Pancreas (tissue), 10 donors: Measurements from ENCODE around the gene TRIP10. TPM values are rescaled to one million over a fixed set of nuclear protein-coding genes. Genes with fewer than 3 reads are reported as not detected.
A peak's percentile ranks its signal among the peaks of the same experiment; 100 is the strongest.
"Not testable (repeated sequence)": the region's sequence is repeated elsewhere in the genome, so short reads cannot be mapped to it uniquely, and the experiment has no call there.

Experiments
- ATAC-seq, 4 donors: fragments of 200-7000 bp; cut with Tn5 transposase; one replicate each; pipeline versions ENCODE4 v1.8.0 to v1.9.1; 2020; ENCODE audit warnings: mild to moderate bottlenecking in 4 of 4, moderate library complexity in 4 of 4
- DNase-seq, 6 donors: peaks; one replicate each; pipeline ENCODE4 v3.0.0-alpha.2; 2020
- FAIRE-seq: peaks from 2 replicates; lab custom pipeline; 2012; peaks lifted over from hg19 to GRCh38; lab: Jason Lieb, UNC
- H3K27ac ChIP-seq, 4 donors: fragments of 200-600 bp; sonication (generic); 1 replicate in 3 of 4; 2 replicates in 1 of 4; pipeline versions ENCODE4 v1.5.0 to v1.8.0; 2020
- H3K27me3 ChIP-seq, 4 donors: fragments of 200-600 bp; one replicate each; pipeline ENCODE4 v1.8.0; 2021
- H3K36me3 ChIP-seq, 3 donors: fragments of 200-600 bp; sonication (generic) in 1 of 3; one replicate each; pipeline versions ENCODE4 v1.5.0 to v1.8.0; 2020 to 2021
- H3K4me1 ChIP-seq, 3 donors: fragments of 200-600 bp; one replicate each; pipeline ENCODE4 v1.8.0; 2021
- H3K4me3 ChIP-seq, 4 donors: fragments of 200-600 bp; sonication (generic) in 2 of 4; one replicate each; pipeline versions ENCODE4 v1.5.0 to v1.8.0; 2020 to 2021
- H3K9me3 ChIP-seq, 4 donors: fragments of 200-600 bp; one replicate each; pipeline ENCODE4 v1.8.0; 2021
- WGBS, 2 donors: extraction: QIAGEN DNeasy Blood & Tissue Kit; methylation state at CpG; one replicate each; pipeline ENCODE4 v1.1.7; 2013; 5-methylcytosine and 5-hydroxymethylcytosine counted together
- intact Hi-C, 3 donors: fragments of 100-400 bp; cut with DNase I; formaldehyde crosslinking; loops; one replicate each; pipeline versions ENCODE4 v1.11.1 to v1.14.2; 2022
- polyA plus RNA-seq, 2 donors: library from polyadenylated mRNA; stranded (reverse); fragments of 200-250 nt; gene quantifications; one replicate each; pipeline ENCODE4 v1.2.3, GENCODE V29; 2013
- total RNA-seq, 6 donors: library from RNA; stranded (reverse); fragmentation: NEBNext Ultra II Directional in 4 of 6; extraction: Animal tissue kit (Norgen Biotek cat#: 25700) in 4 of 6; gene quantifications; one replicate each; pipeline versions ENCODE4 v1.2.1 to v1.2.4, GENCODE V29; 2021 to 2023
- TF ChIP-seq, protein P1 (sequence below), 4 donors: fragments of 200-600 bp; sonication (generic) in 3 of 4; IDR thresholded peaks; one replicate each; pipeline versions ENCODE4 v1.5.0 to v1.8.0; 2021; ENCODE audit warnings: antibody characterized with exemption in 4 of 4
- donor health status: healthy with polysubstance abuse.
- donor health status: DM: no; HTN: no; CAD: no; lungs with moderate emphysema.
- donor health status: DM: no; HTN: no; CAD: no.
- donor health status: control.
- donor health status: control.
- donor health status: Bipolar disorder and iron deficiency.
- donor health status: DM: yes; HTN: yes; CAD: no.
- donor health status: DM: no; HTN: no; CAD: no.
- donor health status: DM: no; HTN: no; CAD: no.
- donor health status: DM: yes; HTN: yes; CAD: no.

The TRIP10 gene
- total and polyA plus RNA-seq, 8 donors = 16.4 to 102 (median 24.8) TPM

DNA sequence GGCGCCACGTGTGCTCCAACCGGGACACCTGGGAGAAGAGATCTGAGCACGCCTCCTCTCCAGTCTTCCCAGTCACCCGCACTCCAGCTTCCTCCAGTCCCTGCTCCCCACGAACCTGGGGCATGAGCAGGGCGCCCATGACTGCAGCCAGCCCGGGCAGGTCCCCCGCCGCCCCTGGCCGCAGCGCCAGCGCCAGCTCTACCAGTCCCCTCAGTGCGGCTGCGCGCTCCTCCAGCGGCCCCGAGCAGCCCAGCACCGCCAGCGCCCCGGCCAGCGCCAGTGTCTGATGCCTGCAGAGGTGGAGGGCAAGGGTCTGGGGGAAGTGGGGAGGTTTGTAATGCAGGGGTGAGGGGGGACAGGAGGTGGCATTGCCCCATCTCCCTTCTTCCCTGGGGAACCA lies 14.7 kb downstream of the TRIP10 start:
- ATAC-seq = no peak
- 95 to 96% methylated on average over 22 of the region's 22 CpGs for WGBS, 2 donors
- H3K27ac ChIP-seq = no peak overlapping the region

DNA sequence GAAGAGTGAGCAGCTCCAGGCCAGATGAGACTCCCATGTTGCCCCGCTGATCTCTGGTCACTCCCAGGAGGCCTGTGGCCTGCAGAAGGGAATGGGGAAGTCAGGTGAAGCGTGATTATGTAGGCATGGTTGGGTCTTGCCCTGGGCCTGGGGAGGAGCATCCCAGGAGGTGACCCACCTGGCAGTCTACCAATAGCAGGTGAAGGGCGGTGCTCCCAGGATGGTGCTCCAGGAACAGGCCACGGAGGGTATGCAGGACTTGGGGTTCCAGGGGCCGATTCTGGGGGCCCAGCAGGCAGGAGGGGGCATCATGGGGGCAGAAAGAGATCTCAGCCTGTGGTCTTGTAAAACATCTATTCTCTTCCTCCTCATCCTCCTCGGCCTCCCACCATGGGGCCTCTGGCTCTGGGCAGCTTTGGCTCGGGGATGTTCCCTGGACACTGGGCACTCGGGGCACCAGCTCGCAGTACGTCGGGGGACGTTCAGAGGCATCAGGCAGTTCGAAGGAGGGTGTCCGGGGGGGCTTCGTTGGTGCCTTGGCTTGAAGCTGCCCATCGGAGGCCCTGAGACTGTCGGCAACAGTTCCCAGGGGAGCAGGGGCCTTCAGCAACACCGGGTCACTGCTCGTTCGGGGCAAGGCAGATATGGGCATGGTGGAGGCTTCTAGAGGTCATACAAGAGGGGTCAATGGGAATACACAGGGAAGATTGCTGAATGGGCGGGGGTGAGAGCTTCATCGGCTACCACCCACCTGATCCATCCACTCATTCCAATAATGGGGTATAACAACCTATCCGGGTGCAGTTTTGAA lies 15.4 kb downstream of the TRIP10 start:
- Histone ChIP-seq H3K36me3 (peaks cover 0 to 22% (median 10%) of the 10 kb centered on the region in 3 donors), H3K27ac (no peak overlapping the region), H3K9me3 (no peaks in the 10 kb centered on the region), H3K4me3 (no peak overlapping the region), H3K4me1 (no peaks in the 10 kb centered on the region), H3K27me3 (no peaks in the 10 kb centered on the region)
- 86 to 91% methylated on average over 23 of the region's 23 CpGs for WGBS, 2 donors
- FAIRE-seq = no peak
- TF ChIP-seq, protein P1, sequence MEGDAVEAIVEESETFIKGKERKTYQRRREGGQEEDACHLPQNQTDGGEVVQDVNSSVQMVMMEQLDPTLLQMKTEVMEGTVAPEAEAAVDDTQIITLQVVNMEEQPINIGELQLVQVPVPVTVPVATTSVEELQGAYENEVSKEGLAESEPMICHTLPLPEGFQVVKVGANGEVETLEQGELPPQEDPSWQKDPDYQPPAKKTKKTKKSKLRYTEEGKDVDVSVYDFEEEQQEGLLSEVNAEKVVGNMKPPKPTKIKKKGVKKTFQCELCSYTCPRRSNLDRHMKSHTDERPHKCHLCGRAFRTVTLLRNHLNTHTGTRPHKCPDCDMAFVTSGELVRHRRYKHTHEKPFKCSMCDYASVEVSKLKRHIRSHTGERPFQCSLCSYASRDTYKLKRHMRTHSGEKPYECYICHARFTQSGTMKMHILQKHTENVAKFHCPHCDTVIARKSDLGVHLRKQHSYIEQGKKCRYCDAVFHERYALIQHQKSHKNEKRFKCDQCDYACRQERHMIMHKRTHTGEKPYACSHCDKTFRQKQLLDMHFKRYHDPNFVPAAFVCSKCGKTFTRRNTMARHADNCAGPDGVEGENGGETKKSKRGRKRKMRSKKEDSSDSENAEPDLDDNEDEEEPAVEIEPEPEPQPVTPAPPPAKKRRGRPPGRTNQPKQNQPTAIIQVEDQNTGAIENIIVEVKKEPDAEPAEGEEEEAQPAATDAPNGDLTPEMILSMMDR (IDR thresholded peaks at IDR 0.05) = no peak
- DNase-seq = peak in 1 of 6 donors; percentile 59
- ATAC-seq = no peak
- intact Hi-C loops = no loop called here

More for the DNA sequence above, 14.7 kb downstream of the TRIP10 start:
- no peaks in the 10 kb centered on the region for H3K27me3 ChIP-seq
- no peaks in the 10 kb centered on the region for H3K4me1 ChIP-seq
- FAIRE-seq (no peak), DNase-seq (peak in 1 of 6 donors; percentile 75)
- H3K4me3 ChIP-seq = no peak overlapping the region
- H3K9me3 ChIP-seq = no peaks in the 10 kb centered on the region
- peaks cover 0 to 30% (median 6%) of the 10 kb centered on the region in 3 donors for H3K36me3 ChIP-seq
- TF ChIP-seq, protein P1 (IDR thresholded peaks at IDR 0.05) = no peak
- intact Hi-C loops = no loop called here

DNA sequence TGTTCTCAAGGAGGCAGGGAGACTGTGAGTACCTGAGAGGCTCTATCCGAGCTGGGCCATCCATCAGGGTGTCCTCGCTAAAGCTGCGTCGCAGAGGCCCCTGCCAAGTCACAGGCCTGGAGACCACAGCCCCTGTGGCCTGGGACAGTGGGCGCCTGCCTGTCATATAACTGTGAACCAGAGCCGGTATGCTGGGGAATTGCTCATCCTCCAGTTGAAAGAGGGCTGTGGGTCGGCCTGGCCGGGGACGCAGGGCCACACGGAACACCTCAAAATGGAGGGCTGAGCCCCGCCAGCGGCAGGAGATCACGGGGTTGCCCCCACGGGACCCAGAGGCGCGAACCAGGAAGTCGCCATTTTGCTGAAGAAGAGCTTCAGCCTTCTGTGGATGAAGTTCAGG lies 21.1 kb downstream of the TRIP10 start:
- no peaks in the 10 kb centered on the region for H3K27me3 ChIP-seq
- peaks cover 0 to 6% (median 4%) of the 10 kb centered on the region in 3 donors for H3K36me3 ChIP-seq
- peaks cover 0 to 7% (median 7%) of the 10 kb centered on the region in 3 donors for H3K4me1 ChIP-seq
- H3K27ac ChIP-seq = no peak overlapping the region
- ATAC-seq (no peak), DNase-seq (no peak), FAIRE-seq (no peak)
- TF ChIP-seq, protein P1 (IDR thresholded peaks at IDR 0.05) = no peak
- H3K4me3 ChIP-seq = no peak overlapping the region
- intact Hi-C loops = no loop called here
- no peaks in the 10 kb centered on the region for H3K9me3 ChIP-seq
- 97 to 99% methylated on average over 17 of the region's 17 CpGs for WGBS, 2 donors

DNA sequence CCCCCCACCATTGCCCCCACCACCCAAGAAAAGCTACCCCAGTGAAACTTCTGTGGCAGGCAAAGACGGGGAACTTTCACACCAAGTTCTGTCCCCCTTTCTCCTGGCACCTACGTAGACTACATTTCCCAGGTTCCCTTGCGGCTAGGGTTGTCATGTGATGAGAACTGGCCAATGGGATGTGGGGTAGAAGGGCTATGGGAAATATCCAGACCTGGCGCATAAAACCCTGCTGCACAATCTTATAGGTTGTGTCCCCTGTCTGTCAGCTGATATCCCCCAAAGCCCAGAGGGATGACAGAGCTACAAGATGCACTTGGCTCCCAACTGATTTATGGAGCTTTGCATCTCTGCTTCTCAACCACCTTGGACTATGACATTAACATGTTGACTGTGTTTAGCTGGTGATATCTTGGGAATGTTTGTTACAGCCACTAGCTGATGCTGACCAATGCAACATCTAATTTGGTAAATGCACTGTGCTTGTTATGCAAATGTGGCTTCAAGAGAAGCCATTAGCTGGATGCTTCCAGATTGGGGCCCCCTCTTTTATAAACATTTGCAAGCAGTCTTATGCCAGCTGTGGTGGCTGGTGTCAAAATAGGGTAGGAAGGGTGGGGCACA lies 21.7 kb downstream of the TRIP10 start:
- DNase-seq (no peak), FAIRE-seq (no peak), ATAC-seq (no peak)
- Histone ChIP-seq H3K4me1 (peaks cover 0 to 9% (median 8%) of the 10 kb centered on the region in 3 donors), H3K27me3 (no peaks in the 10 kb centered on the region), H3K36me3 (peaks cover 0 to 6% (median 4%) of the 10 kb centered on the region in 3 donors), H3K4me3 (no peak overlapping the region), H3K27ac (no peak overlapping the region), H3K9me3 (no peaks in the 10 kb centered on the region)
- WGBS, 2 donors = 88 to 98% methylated on average over 4 of the region's 4 CpGs
- intact Hi-C loops = no loop called here
- TF ChIP-seq, protein P1 (IDR thresholded peaks at IDR 0.05) = no peak

DNA sequence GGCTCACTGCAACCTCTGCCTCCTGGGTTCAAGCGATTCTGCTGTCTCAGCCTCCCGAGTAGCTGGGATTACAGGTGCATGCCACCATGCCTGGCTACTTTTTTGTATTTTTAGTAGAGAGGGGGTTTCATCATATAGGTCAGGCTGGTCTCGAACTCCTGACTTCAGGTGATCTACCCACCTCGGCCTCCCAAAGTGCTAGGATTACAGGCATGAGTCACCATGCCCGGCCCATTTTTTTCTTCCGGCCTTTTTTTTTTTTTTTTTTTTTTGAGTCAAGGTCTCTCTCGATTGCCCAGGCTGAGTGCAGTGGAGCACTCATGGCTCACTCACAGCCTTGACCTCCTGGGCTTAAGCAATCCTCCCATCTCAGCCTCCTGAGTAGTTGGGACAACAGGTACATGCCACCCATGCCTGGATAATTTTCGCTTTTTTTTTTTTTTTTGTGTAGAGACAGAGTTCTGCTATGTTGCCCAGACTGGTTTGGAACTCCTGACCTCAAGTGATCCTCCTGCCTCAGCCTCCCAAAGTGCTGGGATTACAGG lies 22.8 kb downstream of the TRIP10 start:
- ATAC-seq, H3K27ac ChIP-seq, FAIRE-seq, H3K36me3 ChIP-seq, H3K4me3 ChIP-seq, H3K4me1 ChIP-seq, H3K27me3 ChIP-seq, intact Hi-C loops, DNase-seq, H3K9me3 ChIP-seq: not testable (repeated sequence)
- 75 to 83% methylated on average over 7 to 8 of the region's 8 CpGs for WGBS, 2 donors
